ENCODE measurements around the gene TOR4A.

Gene TOR4A

DNA sequence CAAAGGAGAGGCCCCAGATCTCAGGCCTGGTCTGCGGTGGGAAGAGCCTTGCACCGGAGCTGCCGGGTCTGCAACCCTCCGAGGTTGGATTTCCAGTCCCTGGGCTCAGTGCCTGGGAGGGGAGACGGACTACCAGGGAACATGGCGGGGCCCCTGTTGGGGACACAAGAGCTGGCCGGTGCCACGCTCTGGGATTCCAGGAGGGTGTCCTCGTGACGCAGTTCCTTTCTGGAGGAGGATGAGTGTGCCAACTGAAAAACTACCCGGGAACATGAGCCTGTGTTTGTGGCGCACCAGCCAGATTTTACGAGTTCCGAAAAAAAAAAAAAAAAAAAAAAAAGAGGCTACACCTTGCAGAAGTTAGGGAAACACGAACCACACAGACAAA is 15.6 kb downstream of the TOR4A start:
- intact Hi-C loops (cut with DNase I) = loop anchor here (10.0 kb wide), 1 partner anchor 232 kb away; no protein-coding TSS in a partner anchor
- no peak for DNase-seq

DNA sequence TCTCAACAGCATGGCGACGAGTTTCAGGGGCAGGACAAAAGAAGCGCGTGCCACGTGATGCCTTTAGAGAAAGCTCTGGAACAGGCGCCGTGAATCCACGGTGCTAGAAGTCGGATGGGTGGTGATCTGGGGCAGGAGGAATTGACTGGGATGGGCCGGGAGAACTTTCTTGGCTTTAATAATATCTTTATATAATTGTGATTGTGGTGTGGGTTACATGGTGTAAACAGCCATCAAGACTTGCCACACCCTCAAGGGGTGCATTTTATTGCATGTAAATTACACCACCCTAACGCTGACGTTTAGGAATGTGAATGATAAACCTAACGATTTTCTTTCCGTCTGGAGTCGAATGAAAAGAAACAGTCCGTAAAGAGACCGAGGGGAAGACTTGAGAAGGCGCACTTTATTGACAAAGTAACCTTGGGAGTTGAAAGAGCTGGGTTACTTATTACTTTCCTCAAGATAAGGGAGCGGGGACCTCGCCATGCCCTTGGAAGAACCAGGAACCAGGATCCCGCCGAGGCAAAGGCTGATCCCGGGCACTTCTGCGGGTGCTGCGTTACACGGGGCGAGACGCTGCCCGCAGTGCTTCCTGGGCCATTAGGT is 16.1 kb downstream of the TOR4A start:
- intact Hi-C loops (cut with DNase I) = loop anchor here (2.0 to 10.0 kb wide), 2 partner anchors 113 to 231 kb away; no protein-coding TSS in a partner anchor
- no peak for DNase-seq

DNA sequence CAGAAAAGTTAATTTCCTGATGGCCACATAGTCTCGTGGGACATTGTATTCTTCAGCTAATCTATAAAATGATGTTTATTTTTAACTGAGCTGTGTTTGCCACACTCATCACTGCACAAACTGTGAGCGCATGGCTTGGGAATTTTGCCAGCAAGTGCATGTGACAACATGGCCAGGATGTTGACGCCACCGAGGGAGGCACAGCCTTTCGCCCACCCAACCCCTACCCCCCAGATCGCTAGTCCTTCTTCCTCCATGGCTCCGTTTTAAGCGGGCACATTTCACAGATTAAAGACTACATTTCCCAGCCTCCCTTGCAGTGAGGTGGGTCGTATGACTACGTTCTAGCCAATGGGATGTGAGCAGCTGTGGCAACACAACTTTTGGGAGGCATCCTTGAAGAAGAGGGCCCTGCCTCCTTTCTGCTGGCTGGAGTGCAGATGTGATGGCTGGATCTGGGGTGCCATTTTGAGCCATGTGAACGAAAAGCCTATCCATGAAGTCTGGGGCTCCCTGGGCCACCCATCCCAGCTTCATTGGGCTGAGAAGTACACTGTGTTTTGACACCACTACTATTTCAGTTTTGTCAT is 16.7 kb downstream of the TOR4A start:
- intact Hi-C loops (cut with DNase I) = loop anchor here (2.0 to 10.0 kb wide), 2 partner anchors 113 to 231 kb away; no protein-coding TSS in a partner anchor
- no peak for DNase-seq

DNA sequence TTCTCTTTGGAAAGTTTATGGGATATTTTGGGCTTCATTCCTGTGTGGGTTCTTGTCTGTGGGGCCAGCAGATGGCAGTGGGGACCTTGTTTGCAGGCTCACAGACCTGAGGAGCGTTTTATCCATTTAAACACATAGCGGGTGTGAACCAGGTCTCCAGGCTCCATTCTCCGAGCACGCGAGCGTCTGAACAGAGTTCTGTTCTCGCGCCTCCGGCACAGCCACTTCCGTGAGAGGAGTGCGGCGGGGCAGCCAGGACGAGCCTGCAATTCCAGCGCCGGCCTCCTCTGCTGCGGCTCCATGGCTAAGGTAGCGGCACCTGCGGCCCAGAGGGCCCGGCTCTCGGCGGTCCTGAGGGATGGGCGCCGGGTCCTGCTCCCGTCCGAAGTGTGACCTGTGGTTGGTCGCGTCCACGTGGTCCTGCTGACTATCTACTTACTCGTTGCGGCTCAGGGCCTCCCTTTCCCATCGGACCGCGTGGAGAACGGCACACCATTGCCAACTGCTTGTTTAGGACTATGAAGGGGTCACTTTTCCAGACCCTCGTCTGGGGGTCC is 17.2 kb downstream of the TOR4A start:
- intact Hi-C loops (cut with DNase I) = loop anchor here (2.0 to 10.0 kb wide), 2 partner anchors 112 to 230 kb away; no protein-coding TSS in a partner anchor
- no peak for DNase-seq

DNA sequence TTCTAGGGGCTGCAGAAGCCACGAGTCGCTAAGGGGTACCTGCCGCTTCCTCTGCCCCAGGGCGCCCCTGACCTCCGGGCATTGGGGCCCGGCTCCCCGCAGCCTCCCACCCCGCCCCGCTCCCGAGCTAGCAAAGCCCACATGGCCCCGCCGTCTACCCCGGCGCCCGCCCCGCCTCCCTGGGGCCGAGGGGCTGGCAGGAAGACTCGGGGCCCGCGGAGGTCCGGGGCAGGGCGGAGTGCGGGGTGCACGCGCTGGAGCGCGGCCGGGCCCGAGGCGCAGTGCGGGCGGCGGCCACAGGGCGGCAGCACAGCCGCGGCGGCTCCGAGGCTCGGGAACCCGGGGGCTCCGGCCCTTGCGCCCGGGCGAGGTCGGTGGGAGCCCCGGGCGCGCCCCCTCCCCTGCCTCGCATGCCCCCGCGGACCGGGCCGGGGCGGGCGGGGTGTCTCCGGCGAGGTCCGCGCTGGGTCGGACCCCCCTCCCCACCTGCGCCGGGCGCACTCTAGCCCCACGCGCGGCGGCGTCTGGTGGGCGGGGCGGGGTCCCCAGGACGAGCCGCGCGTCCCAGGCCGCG is 17.8 kb downstream of the TOR4A start:
- intact Hi-C loops (cut with DNase I) = loop anchor here (2.0 to 10.0 kb wide), 2 partner anchors 111 to 229 kb away; no protein-coding TSS in a partner anchor
- DNase-seq = peak in 1 of 10 donors; percentile 5

DNA sequence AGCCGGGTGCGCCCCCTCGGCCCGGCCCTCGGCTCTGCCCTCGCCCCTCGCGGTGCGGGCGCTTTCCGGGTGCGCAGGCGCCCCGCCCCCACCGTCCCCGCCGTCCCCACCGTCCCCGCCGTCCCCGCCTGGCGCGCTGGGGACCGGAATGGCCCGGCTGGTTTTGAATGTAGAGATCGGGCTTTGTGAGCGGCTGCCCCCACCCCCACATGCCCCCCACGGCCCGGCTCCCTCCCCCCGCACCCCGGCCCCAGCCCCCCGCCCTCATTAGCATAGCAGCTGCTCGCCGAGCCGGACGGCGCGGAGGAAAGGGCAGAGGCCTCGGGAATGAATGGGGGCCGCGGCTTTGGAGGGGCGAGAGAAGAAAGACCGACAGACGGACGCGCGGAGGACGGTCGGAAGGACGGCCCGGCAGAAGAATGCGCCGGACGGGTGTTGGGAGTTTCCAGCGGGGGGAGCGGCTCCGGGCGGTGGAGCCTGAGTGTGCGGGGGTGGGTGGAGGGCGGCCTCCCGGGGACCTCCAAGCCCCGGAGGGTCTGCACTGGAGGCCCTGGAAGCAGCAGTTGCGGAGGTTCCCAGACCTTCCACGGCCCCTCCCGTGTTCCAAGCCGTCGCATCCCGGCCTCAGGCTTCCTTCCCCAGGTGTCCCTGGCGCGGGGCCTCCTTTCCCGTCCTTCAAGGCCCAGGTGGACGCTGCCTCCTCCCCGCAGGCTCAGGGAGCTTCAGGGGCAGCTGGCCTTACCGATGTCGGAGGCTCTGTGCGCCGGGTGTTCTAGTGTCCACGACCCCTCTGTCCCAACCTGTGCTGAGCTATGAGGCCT is 18.5 kb downstream of the TOR4A start:
- intact Hi-C loops (cut with DNase I) = loop anchor here (2.0 to 10.0 kb wide), 2 partner anchors 111 to 229 kb away; no protein-coding TSS in a partner anchor
- peak in 1 of 10 donors; percentile 2 for DNase-seq

DNA sequence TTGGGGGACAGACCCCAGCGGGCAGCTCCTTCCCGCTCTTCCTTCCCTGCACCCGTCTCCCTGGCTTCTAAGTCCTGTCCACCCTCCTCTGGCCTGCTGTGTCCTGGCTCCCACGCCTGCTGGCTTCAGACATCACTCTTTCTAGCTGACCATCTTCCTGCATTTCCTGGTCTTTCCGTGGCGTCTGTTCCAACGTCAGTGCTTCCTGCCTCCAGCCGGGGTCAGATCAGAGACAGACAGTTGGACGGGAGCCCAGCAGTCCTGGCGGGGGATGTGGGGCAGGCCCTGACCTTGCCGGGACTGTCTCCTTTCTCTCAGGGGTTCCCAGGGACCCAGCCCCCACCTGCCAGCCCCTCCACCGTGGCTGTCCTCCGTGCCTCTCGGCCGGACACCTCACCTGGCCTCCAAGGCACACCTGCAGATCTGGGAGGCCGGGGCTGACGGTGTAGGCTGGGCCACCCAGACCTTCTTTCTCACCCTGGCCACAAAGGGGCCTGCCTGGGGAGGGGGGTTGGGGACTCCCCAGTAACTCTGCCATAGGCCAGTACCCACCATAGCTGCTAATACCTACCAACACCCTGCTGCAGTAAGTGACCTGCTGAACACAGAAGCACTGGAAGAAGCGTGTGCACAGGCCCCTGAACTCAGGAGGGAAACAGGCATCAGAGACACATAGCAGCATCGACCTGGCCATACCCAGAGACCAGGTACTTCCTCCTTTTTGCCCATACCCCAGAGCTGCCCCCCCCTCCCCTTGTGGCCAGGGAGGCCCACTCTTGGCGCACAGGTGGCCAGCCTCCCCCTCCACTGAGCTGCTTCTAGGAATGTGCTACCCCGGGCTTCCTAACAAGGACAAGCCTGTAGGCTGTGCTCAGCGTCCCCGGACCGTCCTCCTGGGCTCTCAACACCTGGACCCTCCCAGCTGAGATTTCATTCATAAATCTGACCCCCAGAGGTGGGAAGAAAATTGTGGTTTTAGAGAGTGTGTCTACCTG is 19.4 kb downstream of the TOR4A start:
- no peak for DNase-seq
- intact Hi-C loops (cut with DNase I) = loop anchor here (10.0 kb wide), 1 partner anchor 228 kb away; no protein-coding TSS in a partner anchor

DNA sequence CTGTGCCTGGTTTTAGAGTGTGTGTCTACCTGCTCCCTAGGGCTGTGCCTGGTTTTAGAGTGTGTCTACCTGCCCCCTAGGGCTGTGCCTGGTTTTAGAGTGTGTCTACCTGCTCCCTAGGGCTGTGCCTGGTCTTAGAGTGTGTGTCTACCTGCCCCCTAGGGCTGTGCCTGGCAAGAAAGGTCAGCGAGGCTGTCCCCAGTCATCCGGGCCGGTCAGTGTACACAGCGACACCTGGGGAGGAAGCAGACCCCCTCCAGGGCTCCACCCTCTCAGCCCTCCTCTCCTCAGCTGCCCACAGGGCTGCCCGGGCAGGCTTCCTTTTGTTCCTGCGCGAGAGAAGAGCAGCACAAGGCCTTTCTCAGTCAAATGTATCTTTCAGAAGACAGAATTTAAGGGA is 20.4 kb downstream of the TOR4A start:
- intact Hi-C loops (cut with DNase I) = loop anchor here (10.0 kb wide), 1 partner anchor 227 kb away; no protein-coding TSS in a partner anchor
- DNase-seq = no peak

DNA sequence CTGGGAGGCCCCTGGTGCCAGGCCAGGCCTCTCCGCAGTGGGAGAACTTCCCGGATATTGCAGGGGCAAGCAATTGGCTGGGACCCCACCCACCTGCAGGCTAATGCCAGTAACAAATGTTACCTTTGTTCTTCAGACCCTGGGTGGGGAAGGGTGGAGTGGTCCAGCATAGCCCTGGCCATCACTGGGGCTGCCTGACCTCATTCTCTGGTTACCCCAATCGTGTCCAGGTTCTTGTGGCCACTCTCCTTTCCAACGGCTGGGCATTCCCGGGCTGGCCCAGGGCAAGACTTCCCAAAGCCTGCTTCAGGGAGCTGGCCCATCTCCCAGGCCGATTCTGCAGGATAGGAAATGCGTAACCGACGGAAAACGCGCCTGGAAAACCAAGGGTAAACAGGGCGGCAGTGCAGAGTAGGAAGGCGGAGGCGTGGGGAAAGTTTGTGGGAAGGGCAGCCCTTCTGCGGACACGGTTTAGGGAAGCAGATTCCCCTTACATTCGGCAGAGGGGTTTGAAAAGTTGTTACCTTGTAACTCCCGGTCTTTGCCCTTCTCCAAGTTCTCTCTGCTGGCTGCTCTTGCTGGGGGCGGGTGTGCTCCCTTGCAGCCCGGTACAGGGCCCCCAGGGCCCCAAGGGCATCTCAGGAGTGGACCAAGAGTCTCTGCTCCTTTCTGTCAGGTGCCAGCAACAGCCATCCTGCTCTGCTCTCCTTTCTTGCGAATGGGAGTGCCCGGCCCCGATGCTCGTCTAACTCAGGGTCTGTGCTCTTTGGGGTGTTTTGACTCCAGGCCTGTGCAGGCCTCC is 21.1 kb downstream of the TOR4A start:
- intact Hi-C loops (cut with DNase I) = loop anchor here (10.0 kb wide), 1 partner anchor 226 kb away; no protein-coding TSS in a partner anchor
- peak in 1 of 10 donors; percentile 75 for DNase-seq

DNA sequence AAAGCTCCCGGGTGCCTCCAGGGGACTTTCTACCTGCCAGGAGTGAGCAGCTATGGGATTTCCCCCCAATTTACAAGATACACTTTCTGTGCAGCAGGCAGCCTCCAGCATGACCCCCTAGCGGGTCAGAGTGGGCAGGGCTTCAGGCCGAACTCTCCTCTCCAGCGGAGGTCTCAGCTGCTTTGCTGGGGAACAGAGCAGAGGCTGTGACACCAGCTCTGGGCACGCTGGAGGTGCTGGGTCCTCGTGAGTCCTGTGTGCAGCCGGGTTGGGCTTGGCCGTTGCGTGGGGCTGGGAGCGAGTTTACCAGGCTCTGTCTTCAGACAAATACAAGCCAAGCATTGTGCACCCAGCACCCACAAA is 21.7 kb downstream of the TOR4A start:
- DNase-seq = no peak
- intact Hi-C loops (cut with DNase I) = loop anchor here (10.0 kb wide), 1 partner anchor 226 kb away; no protein-coding TSS in a partner anchor

DNA sequence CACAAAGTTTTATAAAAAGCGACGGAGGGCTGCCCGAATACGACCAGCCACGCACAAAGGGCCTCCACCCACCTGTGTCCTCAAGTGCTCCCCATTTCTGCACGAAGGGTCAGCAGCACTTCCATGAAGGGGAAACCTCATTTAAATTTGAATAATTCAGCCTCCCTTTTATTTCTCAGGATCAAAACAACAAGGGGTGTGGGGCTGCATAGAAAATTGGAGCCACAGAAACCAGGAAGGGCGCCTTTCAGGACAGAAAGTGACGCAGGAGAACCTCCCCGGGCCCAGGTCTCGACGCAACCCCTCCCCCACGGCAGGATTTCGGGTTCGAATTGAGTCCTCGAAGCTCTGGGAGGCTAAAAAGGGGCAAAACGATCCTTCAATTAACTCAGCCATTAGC is 22.4 kb downstream of the TOR4A start:
- DNase-seq = peak in 1 of 10 donors; percentile 78
- intact Hi-C loops (cut with DNase I) = loop anchor here (10.0 kb wide), 1 partner anchor 225 kb away; no protein-coding TSS in a partner anchor

DNA sequence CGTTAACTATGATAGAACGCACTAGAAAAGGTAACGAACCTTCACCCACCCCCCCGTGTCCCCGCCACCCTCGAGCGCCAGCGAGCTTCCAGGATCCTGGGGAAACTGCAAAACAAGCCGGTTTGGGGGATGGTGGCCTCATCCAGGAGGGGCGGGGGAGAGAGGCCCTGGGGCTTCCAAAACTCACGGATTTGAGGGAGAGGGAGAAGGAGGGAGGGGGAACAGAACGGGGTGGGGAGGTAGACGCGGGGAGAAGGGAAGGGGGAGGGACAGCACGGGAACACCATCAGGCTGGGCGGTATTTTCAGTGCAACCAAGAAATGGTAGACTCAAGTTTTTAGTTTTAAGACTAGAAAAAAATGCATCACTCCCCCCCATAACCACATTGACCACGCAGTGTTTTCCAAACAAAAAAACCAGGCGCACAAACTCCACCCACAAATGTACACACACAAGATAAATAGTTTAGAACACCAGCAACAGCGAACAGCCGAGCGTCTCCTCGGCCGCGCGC is 23.1 kb downstream of the TOR4A start:
- DNase-seq = peak in 1 of 10 donors; percentile 76
- intact Hi-C loops (cut with DNase I) = no loop called here

DNA sequence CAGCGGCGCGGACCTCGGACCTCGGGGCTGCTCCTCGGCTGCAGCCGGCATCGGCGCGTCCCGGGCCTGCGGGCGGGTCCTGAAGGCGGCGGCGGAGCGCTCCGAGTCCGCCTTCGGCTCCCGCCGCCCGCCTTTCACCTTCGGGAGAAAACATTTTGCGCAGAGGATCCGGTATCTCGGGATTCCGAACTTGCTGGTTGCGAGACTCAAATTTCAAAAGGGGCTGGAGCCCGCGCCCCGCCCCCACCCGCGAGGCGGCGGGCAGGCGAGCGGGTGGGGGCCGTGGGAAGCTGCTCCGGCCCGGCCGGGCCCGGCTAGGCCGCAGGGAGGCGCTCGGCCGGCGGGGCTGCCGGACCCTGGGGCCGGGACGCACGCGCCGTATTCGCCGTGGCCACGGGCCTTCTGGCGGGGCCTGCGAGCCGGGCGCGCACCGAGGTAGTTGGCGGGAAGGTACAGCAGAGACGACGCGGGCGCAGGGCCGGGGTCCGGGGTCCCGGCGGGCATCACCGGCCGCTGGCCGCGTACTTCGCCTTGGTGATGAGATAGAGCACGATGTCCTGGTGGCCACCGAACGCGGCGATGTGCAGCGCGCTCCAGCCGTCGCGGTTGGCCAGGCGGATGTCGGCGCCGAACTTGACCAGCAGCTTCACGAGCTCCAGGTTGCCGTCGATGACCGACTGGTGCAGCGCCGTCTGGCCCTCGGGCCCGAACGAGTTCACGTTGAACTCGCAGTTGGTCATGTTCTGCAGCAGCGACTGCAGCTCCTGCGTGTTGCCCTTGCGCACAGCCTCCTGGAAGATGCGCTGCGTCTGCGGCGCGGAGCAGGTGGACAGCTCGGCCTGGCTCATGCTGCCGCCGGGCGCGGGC is 23.8 kb downstream of the TOR4A start:
- peak in 2 of 10 donors; percentile 83 to 89 for DNase-seq
- intact Hi-C loops (cut with DNase I) = no loop called here

DNA sequence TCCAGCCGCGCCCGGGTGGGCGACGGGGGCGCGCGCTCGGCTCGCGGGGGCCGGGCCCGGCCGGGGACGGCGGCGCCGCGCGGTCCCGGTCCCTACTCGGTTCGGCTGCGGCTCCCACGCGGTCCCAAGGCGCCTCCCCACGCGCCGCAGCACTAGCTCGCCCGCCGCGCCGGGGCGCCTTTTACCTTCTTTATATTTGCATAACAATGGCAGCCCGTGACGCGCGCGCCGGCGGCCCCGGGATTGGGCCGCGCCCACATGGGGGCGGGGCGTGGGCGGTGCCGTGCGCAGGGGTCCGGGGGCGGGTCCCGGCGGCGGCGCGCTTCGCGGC is 24.6 kb downstream of the TOR4A start, which contains the start of gene NRARP:
NRARP (minus strand) TSS at position 154 of the 331 bp plus-strand sequence. CDS start 343 bp downstream, outside the sequence.
- DNase-seq = peak; percentile 74 to 98 (median 88)
- intact Hi-C loops (cut with DNase I) = no loop called here

DNA sequence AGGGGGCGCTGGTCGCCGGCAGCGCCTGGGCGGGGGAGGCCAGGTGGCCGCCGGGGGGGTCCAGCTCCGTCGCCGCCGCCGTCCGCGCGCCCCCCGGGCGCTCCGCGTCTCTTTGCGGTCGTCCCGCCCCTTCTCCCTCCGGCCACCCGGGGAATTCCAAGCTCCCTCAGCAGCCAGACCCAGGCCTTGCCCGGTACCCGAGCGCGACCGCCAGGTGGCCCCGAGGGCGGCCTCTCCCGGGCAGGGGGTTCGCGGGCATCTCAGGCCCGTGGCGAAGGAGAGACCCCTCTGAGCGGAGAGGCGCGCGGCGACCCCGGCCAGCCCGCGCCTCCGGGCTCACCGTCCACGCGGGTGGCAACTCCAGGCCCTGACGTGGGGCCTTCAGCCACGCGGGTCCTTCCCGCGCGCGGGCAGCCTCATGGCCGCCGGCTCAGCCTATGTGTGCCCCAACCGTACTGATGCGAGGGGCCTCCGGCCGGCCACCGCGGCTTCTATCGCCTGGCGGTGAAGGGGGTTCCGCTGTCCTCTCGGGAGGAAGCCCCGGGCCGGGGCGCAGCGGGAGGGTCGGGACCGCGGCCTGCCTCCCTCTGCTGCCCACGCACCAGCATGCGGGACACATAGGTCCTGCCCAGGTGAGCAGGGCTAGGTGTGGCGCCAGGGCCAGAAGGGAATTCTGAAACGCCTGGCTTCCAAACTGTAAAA is 25.1 kb downstream of the TOR4A start:
- DNase-seq = peak in 2 of 10 donors; percentile 65 to 87
- intact Hi-C loops (cut with DNase I) = no loop called here

DNA sequence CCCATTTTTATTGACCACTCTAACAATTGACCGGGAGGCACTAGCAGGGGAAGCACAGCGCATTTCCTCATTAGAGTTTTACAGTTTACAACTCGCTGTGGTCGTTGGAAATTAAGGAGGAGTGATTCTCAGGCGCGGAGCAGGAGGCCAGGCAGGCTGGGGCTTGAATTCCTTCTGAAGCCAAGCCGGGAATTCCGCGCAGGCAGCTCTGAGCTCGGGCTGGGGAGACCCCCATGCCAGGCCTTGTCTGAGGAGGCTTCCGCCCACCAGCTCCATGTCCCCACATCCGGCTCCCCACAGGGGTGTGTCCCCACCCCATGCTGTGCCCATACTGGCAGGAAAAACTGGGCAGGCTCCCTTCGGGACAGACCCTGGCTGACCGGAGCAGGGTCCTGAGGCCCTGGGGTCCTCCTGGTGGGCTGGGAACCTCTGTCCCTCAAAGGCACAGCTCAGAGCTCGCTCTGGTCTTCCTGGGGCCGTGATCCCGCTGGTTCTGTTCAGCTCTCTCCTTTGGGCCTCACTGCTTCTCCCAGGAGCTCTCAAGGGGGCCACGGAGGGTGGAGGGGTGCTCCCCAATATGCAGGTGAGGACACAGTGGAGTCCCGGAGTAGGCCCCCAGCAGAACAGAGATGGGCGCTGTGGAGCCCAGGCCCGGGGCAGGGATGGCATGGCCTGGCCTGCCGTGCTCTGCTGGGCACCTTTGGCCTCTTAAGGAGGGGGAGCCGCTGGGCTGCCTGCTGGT is 25.8 kb downstream of the TOR4A start:
- peak in 1 of 10 donors; percentile 60 for DNase-seq
- intact Hi-C loops (cut with DNase I) = no loop called here
